Measurements from ENCODE around the gene A2ML1.
"Not testable (repeated sequence)": the region's sequence is repeated elsewhere in the genome, so short reads cannot be mapped to it uniquely, and the experiment has no call there.

The A2ML1 gene

DNA sequence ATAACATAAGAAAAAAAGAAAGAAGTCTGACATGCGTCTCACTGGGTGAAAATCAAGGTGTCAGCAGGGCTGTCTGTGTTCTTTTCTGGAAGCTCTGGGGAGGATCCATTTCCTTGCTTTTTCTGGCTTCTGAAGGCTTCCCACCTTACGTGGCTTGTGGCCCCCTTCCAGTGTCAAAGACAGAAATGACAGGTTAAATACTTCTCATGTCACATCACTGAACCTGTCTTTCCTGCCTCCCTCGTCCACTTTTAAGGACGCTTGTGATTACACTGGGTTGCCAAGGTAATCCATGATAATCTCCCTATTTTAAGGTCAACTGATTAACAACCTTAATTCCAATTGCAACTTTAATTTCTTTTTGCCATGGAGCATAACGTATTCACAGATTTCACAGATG is 87.3 kb downstream of the A2ML1 start:
- DNase-seq, result no peak

DNA sequence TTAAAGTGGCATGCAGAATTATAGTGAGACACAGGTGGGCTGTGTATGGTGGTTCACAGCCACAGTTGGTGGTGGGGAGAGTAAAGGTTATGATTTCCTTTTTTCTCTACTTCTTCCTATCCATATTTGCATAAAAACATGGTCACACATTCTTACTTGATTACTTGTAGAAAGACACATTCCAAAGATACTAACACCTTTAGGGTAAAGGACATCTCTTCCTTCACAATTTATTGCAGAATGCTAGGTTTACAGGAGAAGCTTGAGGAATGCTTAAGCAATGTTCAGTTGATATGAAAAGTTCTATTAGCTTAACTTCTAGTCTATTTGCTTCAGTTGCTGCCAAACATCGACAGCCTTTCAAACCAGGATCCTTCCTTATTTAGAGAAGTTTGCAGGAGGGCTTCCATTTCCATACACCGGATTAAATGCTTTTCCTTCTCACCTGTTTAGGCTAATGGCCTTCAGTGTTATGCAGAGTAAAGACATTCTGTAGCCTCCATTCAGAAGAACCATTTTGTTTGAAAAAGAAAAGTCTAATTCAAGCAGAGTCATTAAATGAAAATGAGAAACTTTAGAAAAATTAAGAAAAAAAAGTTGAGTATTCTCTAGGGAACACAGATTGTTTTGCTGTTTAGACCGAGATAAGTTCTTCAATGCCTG is 89.3 kb downstream of the A2ML1 start:
- no peak for DNase-seq

DNA sequence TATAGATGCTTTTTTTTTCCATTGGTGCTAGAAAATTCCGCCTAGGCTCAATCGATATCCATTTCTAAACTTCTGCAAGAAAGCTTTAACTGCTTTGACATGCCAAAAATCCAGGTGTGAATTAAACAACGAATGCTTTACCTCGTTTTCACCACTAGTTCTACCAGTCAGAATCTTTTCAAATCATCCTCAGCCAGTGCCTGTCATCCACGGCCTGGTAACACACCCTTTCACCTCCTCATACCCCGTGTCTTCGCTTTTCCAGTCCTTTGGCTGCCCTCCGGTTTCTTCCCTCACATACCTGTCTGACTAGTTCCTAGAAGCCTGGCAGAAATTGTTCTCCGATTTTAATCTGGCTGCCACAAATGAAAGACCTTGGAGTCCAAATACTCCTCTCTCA is 90.5 kb downstream of the A2ML1 start:
- peak; percentile 21 for DNase-seq

DNA sequence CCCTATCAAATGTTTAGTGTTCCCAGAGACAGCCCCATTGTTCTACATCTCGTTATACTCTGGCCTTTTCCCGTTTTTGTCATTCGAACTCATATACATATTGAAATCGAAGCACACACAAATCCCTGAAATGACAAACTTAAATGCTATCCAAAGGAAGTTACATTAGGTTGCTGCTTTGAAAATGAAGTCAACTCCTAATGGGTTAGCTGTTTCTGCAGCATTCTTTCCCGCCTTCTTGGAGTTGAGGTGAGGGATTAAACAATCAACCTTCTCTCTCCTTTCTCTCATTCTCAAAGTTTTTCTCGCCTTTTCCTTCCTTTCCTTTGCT is 91.2 kb downstream of the A2ML1 start:
- no peak for DNase-seq

DNA sequence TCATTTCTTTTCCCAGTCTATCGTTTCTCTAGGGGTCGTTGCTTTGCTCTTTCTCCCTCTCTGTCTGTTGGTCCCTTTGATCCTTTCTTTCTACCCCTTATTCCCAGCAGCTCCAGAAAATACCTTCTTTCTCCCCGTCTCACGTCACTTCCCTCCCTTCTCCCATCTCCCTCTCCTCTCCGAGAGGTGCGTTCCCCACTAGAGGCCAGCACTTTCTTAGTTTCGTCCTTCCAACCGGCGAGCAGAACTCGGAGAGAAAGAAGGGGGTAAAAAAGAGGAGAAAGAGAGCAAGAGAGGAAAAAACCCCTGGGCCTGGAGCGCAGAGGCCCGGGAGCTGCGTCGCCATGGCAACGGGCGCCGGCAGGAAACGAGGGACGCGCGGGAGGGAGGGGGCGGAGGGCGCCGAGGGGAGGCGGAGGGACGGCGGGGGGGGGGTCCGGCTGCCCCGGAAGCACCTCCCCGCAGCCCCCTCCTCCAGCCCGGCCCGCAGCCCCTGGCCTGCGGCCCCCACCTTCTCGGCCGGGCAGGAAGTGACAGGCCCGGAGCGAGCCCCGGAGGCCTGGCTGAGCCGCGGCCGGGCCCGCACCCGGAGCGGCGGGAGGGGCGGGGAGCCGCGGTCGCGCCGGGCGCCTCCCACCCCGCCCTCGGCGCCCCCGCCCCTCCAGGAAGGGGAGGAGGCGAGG is 91.8 kb downstream of the A2ML1 start, which contains the start of gene PHC1:
Gene PHC1 (plus strand): TSS at position 477 of the 683 bp plus-strand sequence. CDS start 3,169 bp downstream, outside the sequence.
- peak; percentile 94 for DNase-seq

DNA sequence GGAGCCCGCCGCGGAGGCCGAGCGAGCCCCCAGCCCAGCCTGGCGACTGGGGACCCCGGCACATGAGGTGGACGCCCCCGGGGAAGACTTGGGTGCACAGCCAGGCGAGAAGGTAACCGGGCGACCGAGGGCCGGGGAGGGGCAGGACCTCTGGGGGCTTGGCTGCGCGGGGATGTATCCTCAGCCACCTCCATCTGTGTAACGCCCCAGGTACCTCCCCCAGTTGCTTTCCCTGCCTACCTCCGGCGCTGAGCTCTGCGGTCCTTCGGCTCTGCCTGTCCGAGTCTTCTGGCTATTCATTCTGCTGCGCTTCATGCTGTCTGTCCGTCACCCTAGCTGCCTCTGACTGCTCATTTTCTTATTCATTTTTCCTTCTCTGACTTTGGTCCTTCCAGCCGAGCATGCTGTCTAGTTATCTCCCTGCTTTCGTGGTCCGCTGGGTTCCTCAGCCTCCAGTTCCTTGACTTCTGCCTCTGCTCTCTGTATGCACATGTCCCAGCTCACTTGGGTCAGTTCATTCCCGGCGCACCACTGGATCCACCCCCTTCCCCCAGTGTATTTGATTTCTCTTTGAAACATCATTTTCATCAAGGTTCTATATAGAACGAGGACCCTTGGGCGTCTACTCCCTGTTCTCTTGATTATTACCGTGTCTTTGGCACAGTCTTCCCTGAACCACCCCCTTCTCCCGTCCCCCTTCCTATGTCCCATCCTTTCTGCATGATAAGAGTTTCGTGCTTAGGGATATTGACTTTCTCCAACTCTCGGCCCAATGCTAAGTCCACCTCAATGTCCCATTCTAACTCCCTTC is 92.5 kb downstream of the A2ML1 start:
- peak; percentile 75 for DNase-seq

DNA sequence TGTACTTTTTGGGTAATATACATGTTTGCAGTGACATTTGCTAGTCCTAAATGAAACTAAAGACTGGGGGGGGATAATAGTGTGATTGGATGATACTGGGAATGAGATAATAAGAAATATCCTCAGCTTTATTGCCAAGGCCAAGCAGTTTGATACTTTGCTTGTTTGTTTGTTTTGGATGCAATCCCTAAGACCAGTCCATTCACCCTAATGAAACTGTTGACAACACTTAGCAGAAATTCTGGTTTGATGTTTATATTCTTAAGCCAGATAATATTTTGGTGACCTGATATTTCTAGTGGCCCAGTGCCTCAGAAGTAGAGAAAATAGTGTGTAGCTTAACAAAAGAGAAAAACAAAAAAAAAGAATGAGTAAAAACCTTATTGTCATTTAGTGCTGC is 93.7 kb downstream of the A2ML1 start:
- DNase-seq, result no peak

DNA sequence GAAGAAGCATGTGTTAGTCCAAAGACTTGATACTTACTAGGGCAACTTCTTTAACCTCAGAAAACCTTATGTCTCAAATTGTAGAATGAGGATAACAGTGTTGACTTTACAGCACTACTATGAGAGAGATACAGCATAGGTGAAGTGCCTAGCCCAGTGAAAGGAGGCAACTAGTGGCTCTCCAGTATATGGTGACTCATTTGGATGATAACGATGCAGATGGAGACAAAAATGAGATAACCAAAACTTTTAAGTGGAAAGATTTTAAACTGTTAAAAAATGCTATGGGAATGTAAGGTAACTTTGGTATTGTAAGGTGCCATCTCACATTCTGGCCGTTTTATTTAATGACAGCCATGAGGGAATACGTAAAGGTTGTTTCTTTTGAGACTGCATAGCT is 94.6 kb downstream of the A2ML1 start:
- DNase-seq, result no peak

DNA sequence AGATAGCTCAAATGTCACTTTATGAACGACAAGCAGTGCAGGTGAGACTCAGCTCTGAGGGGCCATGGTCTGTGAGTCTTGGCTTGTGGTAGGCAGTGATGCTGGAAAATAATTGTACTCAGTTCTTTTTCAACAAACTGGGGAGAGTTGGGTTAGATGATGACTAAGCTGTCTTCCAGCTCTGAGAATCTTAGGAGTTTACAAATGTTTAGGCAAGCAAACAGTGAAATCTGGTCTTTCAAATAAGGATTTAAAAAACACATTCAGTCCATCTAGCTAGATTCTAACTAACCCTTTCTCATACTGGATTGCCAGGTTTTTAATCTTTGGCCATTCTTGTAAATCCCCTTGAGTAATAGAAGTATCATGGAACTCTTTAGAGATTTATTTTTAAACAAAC is 95.3 kb downstream of the A2ML1 start:
- DNase-seq, result no peak

DNA sequence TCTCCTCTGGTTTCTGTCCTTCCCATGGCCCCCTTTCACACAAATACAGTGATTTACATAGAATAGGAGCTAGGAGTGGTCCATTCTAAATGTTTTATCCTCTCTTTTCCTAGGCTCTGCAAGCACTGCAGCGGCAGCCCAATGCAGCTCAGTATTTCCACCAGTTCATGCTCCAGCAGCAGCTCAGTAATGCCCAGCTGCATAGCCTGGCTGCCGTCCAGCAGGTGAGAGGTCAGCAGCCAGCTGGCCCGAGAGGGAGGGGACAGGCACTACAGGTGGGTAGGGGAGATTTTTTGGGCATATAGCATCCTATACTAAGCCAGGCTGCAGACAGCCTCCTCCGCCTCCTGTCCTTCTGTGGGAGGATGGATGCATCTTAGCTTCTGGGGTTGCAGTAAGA is 97.2 kb downstream of the A2ML1 start:
- DNase-seq, result not testable (repeated sequence)

DNA sequence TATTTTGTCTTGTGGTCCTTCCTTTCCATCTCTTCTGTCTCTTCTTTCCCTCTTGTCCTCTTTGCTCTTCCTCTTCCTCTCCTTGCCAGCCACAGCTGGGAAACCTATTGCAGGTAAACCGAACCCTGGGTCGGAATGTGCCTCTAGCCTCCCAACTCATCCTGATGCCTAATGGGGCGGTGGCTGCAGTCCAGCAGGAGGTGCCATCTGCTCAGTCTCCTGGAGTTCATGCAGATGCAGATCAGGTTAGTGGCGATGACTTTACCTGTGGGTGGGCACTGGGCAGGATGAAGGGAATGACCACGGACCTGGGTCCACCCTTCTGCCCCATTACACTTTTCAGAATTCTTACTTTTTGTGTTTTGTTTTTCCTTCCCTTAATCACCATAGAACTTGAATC is 100.1 kb downstream of the A2ML1 start:
- DNase-seq, result no peak

Measured in right hindlimb (tissue), 1 donor.